Stimulated activated CD4-positive, alpha-beta T cell treated with anti-CD3 and anti-CD28 coated beads, Interleukin-4, amount 100 ng/mL, for 48 hours (primary cell): ENCODE measurements around the gene PLPP3.

Source experiments
- DNase-seq, 2 donors: peaks; one replicate each; pipeline ENCODE4 v3.0.0-alpha.2; 2020; ENCODE audit warnings: low read depth in 2 of 2

Gene PLPP3

GRCh38 chr1:56547977-56548376 is 31.4 kb downstream of the PLPP3 start:
- DNase-seq: no peak

GRCh38 chr1:56547473-56547872 is 31.9 kb downstream of the PLPP3 start:
- no peak for DNase-seq

DNA sequence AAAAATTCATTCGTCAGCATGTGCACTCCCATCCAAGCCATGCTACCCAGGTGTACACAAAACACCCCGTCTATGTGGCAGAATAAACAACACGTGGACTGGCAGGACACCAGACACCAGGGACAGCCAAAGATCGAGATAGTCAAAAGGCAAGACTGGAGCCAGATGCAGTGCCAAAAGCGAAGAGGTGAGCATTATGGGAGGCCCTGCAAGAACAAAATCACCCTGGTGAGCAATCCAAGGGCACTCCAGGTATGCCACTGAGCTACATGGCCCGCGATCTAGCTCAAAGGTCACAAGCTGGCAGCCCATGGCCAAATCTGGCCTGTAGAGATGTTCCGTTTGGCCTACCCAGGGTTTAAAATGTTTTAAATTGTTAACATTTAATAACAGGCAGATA is 33.7 kb downstream of the PLPP3 start:
- no peak for DNase-seq

GRCh38 chr1:56543783-56544612 is 35.4 kb downstream of the PLPP3 start:
- DNase-seq: no peak

- DNase-seq: no peak
Observed at GRCh38 chr1:56542651-56543050, 36.7 kb downstream of the PLPP3 start.

GRCh38 chr1:56541408-56541807 is 38.0 kb downstream of the PLPP3 start:
- no peak for DNase-seq

GRCh38 chr1:56540467-56540866 is 38.9 kb downstream of the PLPP3 start:
- no peak for DNase-seq

DNA sequence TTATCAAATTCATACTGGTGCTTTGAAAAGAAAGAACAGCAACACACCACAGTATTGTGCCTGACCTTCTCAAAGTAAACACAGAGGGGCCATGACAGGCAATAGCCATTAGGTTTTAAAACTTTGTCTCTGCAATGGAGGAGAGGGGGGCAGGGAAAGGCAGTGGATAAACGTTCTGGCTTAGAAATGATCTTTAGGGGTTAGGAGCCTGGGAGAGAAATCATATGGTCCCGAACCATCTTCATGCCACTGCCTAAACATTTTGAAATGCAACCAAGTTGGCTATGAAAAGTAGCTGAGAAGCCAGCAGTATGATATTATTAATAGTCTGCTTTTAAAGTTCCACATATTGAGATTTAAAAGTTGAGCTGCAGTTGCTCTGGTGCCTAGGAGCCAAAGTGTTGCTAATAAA is 39.8 kb downstream of the PLPP3 start:
- no peak for DNase-seq

GRCh38 chr1:56538532-56538931 is 40.8 kb downstream of the PLPP3 start:
- no peak for DNase-seq

- no peak for DNase-seq
Observed at GRCh38 chr1:56537660-56538059, 41.7 kb downstream of the PLPP3 start.

- DNase-seq: no peak
Observed at GRCh38 chr1:56535939-56536338, 43.4 kb downstream of the PLPP3 start.

DNA sequence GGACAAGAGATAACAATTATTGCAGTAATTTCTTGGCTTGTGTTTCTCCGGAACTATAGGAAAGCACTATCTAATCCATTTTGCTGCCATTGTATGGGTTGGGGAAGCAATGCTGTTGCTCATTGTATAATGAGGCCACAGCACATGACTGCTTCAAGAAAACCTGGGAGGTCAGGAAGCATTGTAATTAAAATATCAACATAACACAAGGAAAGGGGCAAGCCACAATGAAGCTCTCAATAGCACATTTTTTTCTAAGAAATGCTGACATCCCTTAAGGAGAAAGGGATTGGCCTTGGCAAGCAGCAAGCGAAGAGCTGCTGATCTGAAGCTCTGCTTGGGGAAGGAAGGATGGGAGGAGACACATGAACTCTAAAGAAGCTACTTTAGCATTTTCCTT is 44.0 kb downstream of the PLPP3 start:
- no peak for DNase-seq

DNA sequence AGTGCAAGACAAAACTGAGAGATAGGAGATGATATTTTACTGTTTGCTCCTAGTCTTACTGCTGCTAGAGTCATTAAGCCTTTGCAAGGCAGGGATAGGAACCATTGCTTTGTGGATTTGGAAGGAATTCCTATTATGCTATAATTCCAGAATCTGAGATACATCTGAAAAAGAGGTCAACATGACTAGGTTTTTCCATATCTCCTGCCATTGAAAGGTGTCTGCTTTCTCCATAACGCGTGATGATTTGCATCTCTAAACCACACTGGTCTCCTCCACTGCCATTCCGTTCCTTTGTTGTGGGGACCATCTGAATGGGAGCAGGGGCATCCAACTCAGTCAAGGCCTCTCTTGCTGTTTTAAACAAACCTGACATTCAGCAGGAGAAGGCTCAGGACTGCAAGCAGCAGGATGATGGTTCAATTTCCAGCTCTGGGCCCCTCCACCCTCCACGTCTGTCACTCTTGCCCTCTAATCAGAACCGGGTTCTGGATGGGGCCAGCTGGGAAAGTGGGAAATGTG is 45.2 kb downstream of the PLPP3 start:
- DNase-seq: no peak

DNA sequence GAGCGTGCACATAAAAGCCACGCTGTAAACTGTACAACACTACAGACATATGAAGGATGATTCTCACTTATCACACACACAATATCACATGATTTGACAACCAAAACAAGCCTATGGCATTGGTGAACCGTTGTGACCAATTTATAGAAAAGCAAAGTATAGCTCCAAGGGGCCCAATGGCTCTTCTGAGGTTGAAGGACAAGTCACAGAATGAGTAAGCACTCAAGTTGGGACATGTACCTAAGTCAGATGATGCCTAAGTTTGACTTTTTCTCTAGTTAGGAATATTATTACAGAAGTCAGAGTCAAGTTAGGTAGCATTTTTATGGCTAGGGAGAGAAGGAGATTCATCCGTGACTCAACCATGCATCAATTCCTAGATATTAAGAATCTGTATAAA is 45.7 kb downstream of the PLPP3 start:
- DNase-seq: no peak

DNA sequence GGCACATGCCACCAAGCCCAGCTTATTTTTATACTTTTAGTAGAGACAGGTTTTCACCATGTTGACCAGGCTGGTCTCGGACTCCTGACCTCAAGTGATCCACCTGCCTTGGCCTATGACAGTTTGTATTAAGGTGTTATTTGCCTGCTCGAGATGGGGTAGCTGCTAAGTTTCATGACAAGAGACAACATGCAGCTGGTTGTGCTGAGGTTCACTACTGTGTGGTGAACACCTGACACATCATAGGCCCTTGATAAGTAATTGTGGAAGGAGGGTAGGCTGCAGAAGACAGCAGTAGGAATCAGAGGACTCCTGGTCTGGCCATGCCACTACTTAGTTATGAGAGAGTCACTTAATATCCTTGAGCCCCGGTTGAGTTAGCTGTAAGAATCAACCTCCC is 46.2 kb downstream of the PLPP3 start:
- no peak for DNase-seq

DNA sequence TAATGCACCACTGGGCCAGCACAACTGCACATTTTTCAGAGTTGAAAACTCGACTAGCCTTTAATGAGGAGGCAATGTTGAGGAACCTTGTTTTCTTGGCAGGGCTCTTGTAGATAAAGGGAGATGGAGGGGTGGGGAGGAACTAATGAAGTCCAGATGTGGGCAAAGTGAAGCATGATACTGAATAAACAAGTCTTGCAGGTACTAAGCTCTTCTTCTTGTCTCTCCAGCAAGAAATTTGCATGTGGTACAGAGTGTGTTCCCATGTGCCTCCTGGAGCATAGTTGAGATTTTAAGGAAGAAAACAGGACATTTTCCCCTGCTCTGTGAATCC is 47.0 kb downstream of the PLPP3 start:
- DNase-seq: no peak

GRCh38 chr1:56531624-56532349 is 47.6 kb downstream of the PLPP3 start:
- DNase-seq: no peak

DNA sequence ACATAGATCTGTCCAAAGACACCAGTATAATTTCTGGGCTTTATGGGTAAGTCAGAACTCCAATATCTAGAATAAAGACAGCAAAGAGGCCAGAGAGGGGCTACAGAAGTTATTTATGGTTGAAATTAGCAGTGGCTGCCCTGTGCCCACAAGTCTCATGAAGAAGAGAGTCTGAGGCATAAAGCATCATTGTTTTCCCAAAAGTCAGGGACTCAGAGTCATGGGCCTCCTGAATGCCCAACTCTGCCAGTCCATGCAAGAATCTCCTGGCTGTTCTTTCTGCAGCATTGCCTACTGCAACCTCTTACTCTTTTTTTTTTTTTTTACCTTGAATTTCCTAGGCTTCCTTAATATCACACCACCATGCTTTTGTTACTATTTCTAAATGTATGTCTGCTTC is 49.6 kb downstream of the PLPP3 start:
- DNase-seq: no peak

- DNase-seq: no peak
Observed at GRCh38 chr1:56527548-56528302, 51.6 kb downstream of the PLPP3 start.

GRCh38 chr1:56526571-56527174 is 52.7 kb downstream of the PLPP3 start:
- no peak for DNase-seq

DNA sequence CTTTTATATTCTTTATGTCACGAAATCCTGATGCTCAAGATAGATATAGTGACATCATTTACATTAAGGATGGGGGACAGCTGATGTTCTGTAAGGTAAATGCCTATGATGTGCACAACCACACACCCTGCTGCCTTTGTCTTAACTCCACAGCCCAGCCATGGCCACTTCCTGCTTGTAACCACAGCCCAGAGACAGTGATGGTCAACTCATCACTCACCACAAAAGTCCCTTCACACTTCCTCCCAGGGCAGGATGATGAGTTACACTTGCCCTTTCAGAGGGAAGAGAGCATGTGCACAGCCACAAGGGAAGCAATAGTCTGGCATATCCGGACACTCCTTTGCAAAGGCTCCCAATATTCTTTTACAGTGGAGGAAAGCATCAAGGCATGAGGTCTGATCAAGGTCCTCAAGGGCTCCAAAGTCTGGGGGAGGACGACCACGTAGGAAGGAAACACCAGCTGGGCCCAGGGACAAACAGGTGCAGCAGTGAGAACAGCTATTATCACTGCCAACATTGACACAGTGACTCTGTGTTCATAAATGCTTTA is 53.8 kb downstream of the PLPP3 start:
- no peak for DNase-seq

GRCh38 chr1:56524263-56524662 is 55.1 kb downstream of the PLPP3 start:
- no peak for DNase-seq
